HCT116 (cell line): Measurements from ENCODE around the gene WDR35. TPM values are rescaled to one million over a fixed set of nuclear protein-coding genes. Genes with fewer than 3 reads are reported as not detected.

Source experiments
- ATAC-seq: fragments of 200-7000 bp; cut with Tn5 transposase; 2 replicates; pipeline ENCODE4 v1.9.1; 2020; ENCODE audit warnings: mild to moderate bottlenecking, moderate library complexity
- BruUV-seq: library from RNA; stranded (reverse); fragments of 400-500 nt; replicated peaks from 2 replicates; lab custom pipeline; 2021; lab: Mats Ljungman, UMichigan
- CTCF ChIA-PET: fragments of 300-600 bp; sonication (Branson Sonifier 250); formaldehyde crosslinking; loops from one replicate; lab custom pipeline; 2021; ENCODE audit warnings: antibody characterized with exemption; lab: Charles Lee
- POLR2A ChIA-PET: fragments of 300-600, 350-600 bp; sonication (Branson Sonifier 250); formaldehyde crosslinking; loops from one replicate; lab custom pipeline; 2021; ENCODE audit warnings: antibody characterized with exemption; lab: Charles Lee
- RAD21 ChIA-PET, 2 experiments: fragments of 300-600 bp; sonication (Branson Sonifier 250); formaldehyde crosslinking; loops; one replicate each; lab custom pipeline; 2023; ENCODE audit warnings: low total read pairs in 2 of 2; ENCODE audit not compliant: uncharacterized antibody in 2 of 2, unreplicated experiment in 2 of 2, low non-redundant PET in 1 of 2; lab: Charles Lee
- DNase-seq: peaks from one replicate; pipeline ENCODE4 v3.0.0-alpha.2; 2010; ENCODE audit warnings: low read depth, low spot score
- H2AFZ ChIP-seq: fragments of 200-600 bp; shearing (Covaris generic), sonication (generic); 2 replicates; pipeline ENCODE4 v1.6.1; 2017; ENCODE audit warnings: low read depth, mixed run types, mixed read lengths, antibody characterized with exemption, low read length; ENCODE audit not compliant: poor library complexity, severe bottlenecking
- H3K27ac ChIP-seq: 2 replicates; pipeline ENCODE4 v1.5.1; 2012; ENCODE audit warnings: low read depth, low read length
- H3K27me3 ChIP-seq: fragments of 200-600 bp; sonication (generic); 2 replicates; pipeline ENCODE4 v1.6.1; 2016; ENCODE audit warnings: mixed run types, low read length, mixed read lengths; ENCODE audit not compliant: insufficient read depth
- H3K36me3 ChIP-seq, 2 experiments: fragments of 200-500 bp in 1 of 2; fragments of 200-600 bp in 1 of 2; sonication (Bioruptor generic) in 1 of 2; sonication (generic) in 1 of 2; 2 replicates each; pipeline versions ENCODE4 v1.5.1 to v1.6.1; 2014 to 2016; ENCODE audit warnings: low read length in 2 of 2, inconsistent platforms in 1 of 2, mixed read lengths in 1 of 2, mixed run types in 1 of 2; ENCODE audit not compliant: insufficient read depth in 2 of 2, control insufficient read depth in 1 of 2
- H3K4me1 ChIP-seq, 2 experiments: fragments of 200-600 bp in 1 of 2; sonication (generic) in 1 of 2; 2 replicates each; pipeline versions ENCODE4 v1.5.1 to v1.6.1; 2012 to 2017; ENCODE audit warnings: low read length in 2 of 2, inconsistent platforms in 1 of 2, mild to moderate bottlenecking in 1 of 2, mixed read lengths in 1 of 2, mixed run types in 1 of 2, moderate library complexity in 1 of 2; ENCODE audit not compliant: insufficient read depth in 2 of 2, control insufficient read depth in 1 of 2
- H3K4me2 ChIP-seq: fragments of 200-600 bp; sonication (generic); 2 replicates; pipeline ENCODE4 v1.6.1; 2017; ENCODE audit warnings: mixed run types, low read length, mixed read lengths
- H3K4me3 ChIP-seq, 2 experiments: fragments of 200-600 bp in 1 of 2; sonication (generic) in 1 of 2; replicated peaks in 1 of 2; 2 replicates each; pipeline ENCODE4 v1.5.1; 2011 to 2016; ENCODE audit warnings: low read length in 2 of 2, control low read depth in 1 of 2, low read depth in 1 of 2, mild to moderate bottlenecking in 1 of 2, mixed read lengths in 1 of 2, mixed run types in 1 of 2
- H3K79me2 ChIP-seq: fragments of 200-600 bp; sonication (generic); 2 replicates; pipeline ENCODE4 v1.6.1; 2017; ENCODE audit warnings: mild to moderate bottlenecking, mixed run types, low read length, moderate library complexity, mixed read lengths; ENCODE audit not compliant: insufficient read depth
- H3K9ac ChIP-seq: fragments of 200-600 bp; sonication (generic); 2 replicates; pipeline ENCODE4 v1.6.1; 2016; ENCODE audit warnings: low read length, mixed read lengths
- H3K9me2 ChIP-seq: fragments of 200-600 bp; sonication (generic), shearing (Covaris generic); 2 replicates; pipeline ENCODE4 v1.6.1; 2017; ENCODE audit warnings: mixed run types, mild to moderate bottlenecking, moderate library complexity; ENCODE audit not compliant: insufficient read depth
- H3K9me3 ChIP-seq, 2 experiments: fragments of 200-500 bp in 1 of 2; fragments of 200-600 bp in 1 of 2; sonication (Bioruptor generic) in 1 of 2; sonication (generic) in 1 of 2; 2 replicates each; pipeline ENCODE4 v1.6.1; 2014 to 2017; ENCODE audit warnings: low read length in 2 of 2, mixed read lengths in 2 of 2, inconsistent platforms in 1 of 2, low read depth in 1 of 2, mild to moderate bottlenecking in 1 of 2, mixed run types in 1 of 2, moderate library complexity in 1 of 2; ENCODE audit not compliant: control insufficient read depth in 1 of 2, insufficient read depth in 1 of 2
- H4K20me1 ChIP-seq: fragments of 200-600 bp; sonication (generic), shearing (Covaris generic); 2 replicates; pipeline ENCODE4 v1.6.1; 2017; ENCODE audit warnings: mixed run types, mild to moderate bottlenecking, moderate library complexity; ENCODE audit not compliant: insufficient read depth
- CBX3 ChIP-seq: IDR thresholded peaks from 2 replicates; pipeline ENCODE4 v1.6.1; 2012; ENCODE audit warnings: low read depth
- CTCF ChIP-seq, 3 experiments: fragments of 200-600 bp in 1 of 3; sonication (generic) in 1 of 3; IDR thresholded peaks in 2 of 3; conservative IDR thresholded peaks in 1 of 3; 2 replicates each; pipeline ENCODE4 v1.5.1; 2012 to 2017; ENCODE audit warnings: low read depth in 2 of 3, low read length in 2 of 3, antibody characterized with exemption in 1 of 3, borderline replicate concordance in 1 of 3, control low read depth in 1 of 3, mild to moderate bottlenecking in 1 of 3, mixed read lengths in 1 of 3, mixed run types in 1 of 3, moderate library complexity in 1 of 3; ENCODE audit not compliant: insufficient read depth in 1 of 3
- EZH2 ChIP-seq: fragments of 200-600 bp; sonication (generic); IDR thresholded peaks from 2 replicates; pipeline ENCODE4 v1.6.1; 2017; ENCODE audit warnings: antibody characterized with exemption, mixed run types
- FOSL1 ChIP-seq: IDR thresholded peaks from 2 replicates; pipeline ENCODE4 v1.6.1; 2012; ENCODE audit warnings: low read depth
- MAX ChIP-seq: IDR thresholded peaks from 2 replicates; pipeline ENCODE4 v1.6.1; 2012
- RAD21 ChIP-seq: IDR thresholded peaks from 2 replicates; pipeline ENCODE4 v1.6.1; 2012; ENCODE audit warnings: low read depth, mild to moderate bottlenecking
- REST ChIP-seq: IDR thresholded peaks from 2 replicates; pipeline ENCODE4 v1.6.1; 2012; ENCODE audit warnings: low read depth
- SIN3A ChIP-seq: IDR thresholded peaks from 2 replicates; pipeline ENCODE4 v1.6.1; 2012; ENCODE audit warnings: low read depth
- SP1 ChIP-seq: IDR thresholded peaks from 2 replicates; pipeline ENCODE4 v1.6.1; 2012; ENCODE audit warnings: low read depth
- SRF ChIP-seq: IDR thresholded peaks from 2 replicates; pipeline ENCODE4 v1.6.1; 2012; ENCODE audit warnings: low read depth
- ZBTB33 ChIP-seq: IDR thresholded peaks from 2 replicates; pipeline ENCODE4 v1.6.1; 2011; ENCODE audit warnings: mild to moderate bottlenecking, low read length, moderate library complexity; ENCODE audit not compliant: insufficient replicate concordance; ENCODE audit errors: extremely low read depth
- ZFX ChIP-seq: fragments of 450-650 bp; IDR thresholded peaks from 2 replicates; pipeline ENCODE4 v1.6.1; 2017
- ZNF274 ChIP-seq: fragments of 200-500 bp; sonication (Bioruptor generic); IDR thresholded peaks from 2 replicates; pipeline ENCODE4 v1.6.1; 2014; ENCODE audit warnings: mild to moderate bottlenecking, low read depth, low read length, inconsistent platforms
- intact Hi-C: fragments of 100-400 bp; cut with micrococcal nuclease; formaldehyde crosslinking; loops from 2 replicates; pipeline ENCODE4 v1.10.0; 2022
- total RNA-seq: library from RNA; stranded (reverse); gene quantifications from one replicate; pipeline ENCODE4 v1.2.1, GENCODE V29; 2021; ENCODE audit not compliant: unreplicated experiment

WDR35 gene
- total RNA-seq, 1 experiment from 2014 or later, result 9.6 TPM

GRCh38 chr2:19888831-19889230 lies 101.1 kb downstream of the WDR35 start (continued):
- TF ChIP-seq ZBTB33, result no peak
- no peak for TF ChIP-seq EZH2

GRCh38 chr2:19887510-19887909 lies 102.4 kb downstream of the WDR35 start:
- no peak for DNase-seq
- H3K27me3 ChIP-seq, result no peaks in the 10 kb centered on the region
- CTCF ChIA-PET, result no interaction called here
- no peaks in the 10 kb centered on the region for H3K9me3 ChIP-seq
- BruUV-seq, result no TSS peak
- no peak for ATAC-seq
- H3K9me2 ChIP-seq, result no peaks in the 10 kb centered on the region
- H4K20me1 ChIP-seq, result no peaks in the 10 kb centered on the region
- no peak overlapping the region for H3K27ac ChIP-seq
- H3K79me2 ChIP-seq, result no peaks in the 10 kb centered on the region
- no peak overlapping the region for H3K9ac ChIP-seq
- no peak for TF ChIP-seq REST
- no peak for TF ChIP-seq RAD21
- TF ChIP-seq EZH2, result no peak
- TF ChIP-seq ZNF274, result no peak
- TF ChIP-seq CBX3, result no peak
- no peak for TF ChIP-seq MAX
- TF ChIP-seq FOSL1, result no peak
- no peak for TF ChIP-seq CTCF (IDR thresholded peaks at IDR 0.05 in 2 of 3, conservative IDR thresholded peaks at IDR 0.05 in 1 of 3; ENCODE audit: borderline replicate concordance in 1 of 3, insufficient read depth in 1 of 3, low read depth in 2 of 3, low read length in 2 of 3)
- TF ChIP-seq ZFX, result no peak
- no peak for TF ChIP-seq SP1
- no peak for TF ChIP-seq ZBTB33
- no peak for TF ChIP-seq SIN3A
- TF ChIP-seq SRF, result no peak
- H3K4me2 ChIP-seq, result no peak overlapping the region
- no peak overlapping the region for H3K4me3 ChIP-seq
- RAD21 ChIA-PET, result no interaction called here
- H3K4me1 ChIP-seq, result no peaks in the 10 kb centered on the region
- intact Hi-C loops, result no loop called here
- H3K36me3 ChIP-seq, result no peaks in the 10 kb centered on the region
- no peak overlapping the region for H2AFZ ChIP-seq
- POLR2A ChIA-PET, result no interaction called here
